ENCODE results near the gene GZF1.

DNA sequence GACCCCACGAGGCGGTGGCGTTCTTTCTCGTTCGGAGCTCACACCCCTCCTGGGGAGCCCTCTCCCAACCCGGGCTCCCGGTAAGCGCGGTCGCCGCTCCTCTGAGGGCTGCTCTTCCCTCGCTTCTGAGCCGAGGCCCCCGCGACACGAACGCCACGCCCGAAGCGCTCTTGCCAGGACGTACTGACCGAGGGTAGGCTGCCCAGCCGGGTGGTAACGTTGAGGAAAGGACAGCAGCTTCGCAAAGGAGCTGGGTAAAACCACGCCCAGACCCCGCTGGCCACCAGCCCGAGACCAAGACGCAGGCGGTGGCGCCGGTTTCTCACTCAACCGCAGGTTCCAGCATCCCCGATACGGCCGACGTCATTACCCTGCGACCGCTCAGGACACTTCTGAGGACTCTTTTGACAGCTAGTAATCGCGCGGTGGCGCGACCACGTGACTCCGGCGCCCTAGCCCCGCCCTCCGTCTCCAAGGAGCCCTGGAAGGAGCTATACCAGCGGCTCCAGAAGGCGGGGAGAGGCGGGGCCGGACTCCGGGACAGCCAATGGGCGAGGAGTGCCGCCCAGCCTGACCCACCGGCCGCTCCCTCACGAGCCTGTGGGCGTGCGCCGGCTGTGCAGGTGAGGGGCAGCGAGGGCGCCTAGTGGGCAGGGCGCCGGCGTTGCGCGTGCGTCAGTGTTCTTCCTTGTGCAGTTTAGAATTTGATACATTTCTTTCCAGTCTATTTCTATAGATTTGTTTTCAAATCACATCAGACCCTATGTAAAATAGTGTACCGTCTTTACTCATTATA is 4.0 kb upstream of the GZF1 start:
- TF ChIP-seq POLR2AphosphoS5 (IDR thresholded peaks at IDR 0.05) (peak; percentile 74 to 91 (median 82)), POLR2A (IDR thresholded peaks at IDR 0.05) (peak; percentile 39)

Measured in breast epithelium (tissue), 3 donors.